Gastrocnemius medialis (tissue), 4 donors: Measurements from ENCODE around the gene SUPT20HL1.

Source experiments
- CTCF ChIP-seq, 5 experiments: fragments of 450-650 bp in 3 of 5; fragments of 200-600 bp in 2 of 5; sonication (generic) in 2 of 5; IDR thresholded peaks in 4 of 5; conservative IDR thresholded peaks in 1 of 5; 1 replicate in 4 of 5; 2 replicates in 1 of 5; pipeline ENCODE4 v1.5.1; 2016 to 2019; ENCODE audit warnings: antibody characterized with exemption in 5 of 5, mild to moderate bottlenecking in 3 of 5, moderate library complexity in 3 of 5
- POLR2A ChIP-seq, 2 donors: fragments of 450-650 bp; IDR thresholded peaks; one replicate each; pipeline ENCODE4 v1.6.1; 2017; ENCODE audit warnings: antibody characterized with exemption in 2 of 2, mild to moderate bottlenecking in 2 of 2, moderate library complexity in 2 of 2

GRCh38 chrX:24339911-24340310 is 20.5 kb upstream of the SUPT20HL1 start:
- TF ChIP-seq CTCF (IDR thresholded peaks at IDR 0.05 in 4 of 5, conservative IDR thresholded peaks at IDR 0.05 in 1 of 5) (no peak), POLR2A (IDR thresholded peaks at IDR 0.05) (no peak)
